Transverse colon (tissue), 4 donors: ENCODE results near the gene PKIB. TPM values are rescaled to one million over a fixed set of nuclear protein-coding genes. Genes with fewer than 3 reads are reported as not detected.

Experiments
- DNase-seq: peaks from one replicate; pipeline ENCODE4 v3.0.0-alpha.2; 2019
- H3K27ac ChIP-seq, 4 donors: fragments of 200-600 bp; sonication (generic); 2 replicates each; pipeline ENCODE4 v1.5.1; 2016 to 2018; ENCODE audit warnings: inconsistent platforms in 4 of 4
- H3K27me3 ChIP-seq: fragments of 200-600 bp; sonication (generic); 2 replicates; pipeline ENCODE4 v1.5.1; 2017; ENCODE audit warnings: inconsistent platforms
- H3K36me3 ChIP-seq, 4 donors: fragments of 200-600 bp; sonication (generic); 2 replicates each; pipeline ENCODE4 v1.5.1; 2017 to 2019; ENCODE audit warnings: inconsistent platforms in 4 of 4
- H3K4me1 ChIP-seq, 4 donors: fragments of 200-600 bp; sonication (generic); 2 replicates each; pipeline ENCODE4 v1.5.1; 2017 to 2020; ENCODE audit warnings: inconsistent platforms in 4 of 4
- H3K4me3 ChIP-seq, 4 donors: fragments of 200-600 bp; sonication (generic); 1 replicate in 1 of 4; 2 replicates in 3 of 4; pipeline versions ENCODE4 v1.5.1 to v1.6.1; 2017 to 2019; ENCODE audit warnings: inconsistent platforms in 4 of 4
- H3K9me3 ChIP-seq, 2 donors: fragments of 200-600 bp; sonication (generic); 2 replicates each; pipeline ENCODE4 v1.5.1; 2017 to 2019; ENCODE audit warnings: inconsistent platforms in 2 of 2
- EP300 ChIP-seq: sonication (generic); formaldehyde crosslinking; IDR thresholded peaks from one replicate; pipeline ENCODE4 v1.6.1; 2017; ENCODE audit warnings: antibody characterized with exemption, low read depth
- POLR2A ChIP-seq: fragments of 450-650 bp; IDR thresholded peaks from one replicate; pipeline ENCODE4 v1.6.1; 2016; ENCODE audit warnings: antibody characterized with exemption, mild to moderate bottlenecking, moderate library complexity
- POLR2AphosphoS5 ChIP-seq, 3 donors: sonication (generic); formaldehyde crosslinking; IDR thresholded peaks; one replicate each; pipeline ENCODE4 v1.6.1; 2016; ENCODE audit warnings: antibody characterized with exemption in 3 of 3
- WGBS, 2 donors: methylation state at CpG; one replicate each; pipeline ENCODE4 v1.1.5; 2018; ENCODE audit warnings: low coverage in 1 of 2; 5-methylcytosine and 5-hydroxymethylcytosine counted together
- in situ Hi-C, 4 donors: fragments of 200-750 bp; cut with MboI; loops; one replicate each; pipeline versions ENCODE4 v1.15.0 to v1.15.1; 2017; ENCODE audit warnings: low sequenced_read_pairs in 3 of 4, low pct_ligation_motif_present in 1 of 4, low pct_unique_long_range_greater_than_20kb in 1 of 4
- intact Hi-C: fragments of 100-400 bp; cut with DNase I; formaldehyde crosslinking; loops from one replicate; pipeline ENCODE4 v1.15.1; 2023; ENCODE audit warnings: low total_unique reads
- total RNA-seq, 4 donors: library from RNA; depleted of rRNA; stranded (reverse); fragments of >200 nt; gene quantifications; one replicate each; pipeline ENCODE4 v1.1.0, GENCODE V29; 2016
- TF ChIP-seq, protein P1 (sequence below), 5 experiments: fragments of 200-600 bp in 3 of 5; fragments of 450-650 bp in 2 of 5; sonication (generic) in 3 of 5; IDR thresholded peaks; 1 replicate in 2 of 5; 2 replicates in 3 of 5; pipeline ENCODE4 v1.5.1; 2016 to 2017; ENCODE audit warnings: antibody characterized with exemption in 5 of 5, inconsistent platforms in 3 of 5, mild to moderate bottlenecking in 2 of 5, moderate library complexity in 1 of 5

PKIB gene
- total RNA-seq, 4 donors from 2014 or later, result 45.2 to 163 (median 96.1) TPM

GRCh38 chr6:122615409-122615808 is 5.2 kb downstream of the PKIB start:
- intact Hi-C loops, result no loop called here
- no peak overlapping the region for H3K4me3 ChIP-seq
- no peaks in the 10 kb centered on the region for H3K36me3 ChIP-seq
- peaks cover 19% of the 10 kb centered on the region for H3K27me3 ChIP-seq
- no peak for TF ChIP-seq POLR2AphosphoS5 (IDR thresholded peaks at IDR 0.05)
- TF ChIP-seq, protein P1, sequence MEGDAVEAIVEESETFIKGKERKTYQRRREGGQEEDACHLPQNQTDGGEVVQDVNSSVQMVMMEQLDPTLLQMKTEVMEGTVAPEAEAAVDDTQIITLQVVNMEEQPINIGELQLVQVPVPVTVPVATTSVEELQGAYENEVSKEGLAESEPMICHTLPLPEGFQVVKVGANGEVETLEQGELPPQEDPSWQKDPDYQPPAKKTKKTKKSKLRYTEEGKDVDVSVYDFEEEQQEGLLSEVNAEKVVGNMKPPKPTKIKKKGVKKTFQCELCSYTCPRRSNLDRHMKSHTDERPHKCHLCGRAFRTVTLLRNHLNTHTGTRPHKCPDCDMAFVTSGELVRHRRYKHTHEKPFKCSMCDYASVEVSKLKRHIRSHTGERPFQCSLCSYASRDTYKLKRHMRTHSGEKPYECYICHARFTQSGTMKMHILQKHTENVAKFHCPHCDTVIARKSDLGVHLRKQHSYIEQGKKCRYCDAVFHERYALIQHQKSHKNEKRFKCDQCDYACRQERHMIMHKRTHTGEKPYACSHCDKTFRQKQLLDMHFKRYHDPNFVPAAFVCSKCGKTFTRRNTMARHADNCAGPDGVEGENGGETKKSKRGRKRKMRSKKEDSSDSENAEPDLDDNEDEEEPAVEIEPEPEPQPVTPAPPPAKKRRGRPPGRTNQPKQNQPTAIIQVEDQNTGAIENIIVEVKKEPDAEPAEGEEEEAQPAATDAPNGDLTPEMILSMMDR (IDR thresholded peaks at IDR 0.05), result no peak
- no peak for TF ChIP-seq POLR2A
- no peak for TF ChIP-seq EP300
- no peak for DNase-seq
- in situ Hi-C loops, result no loop called here
- no peaks in the 10 kb centered on the region for H3K9me3 ChIP-seq
- WGBS, 2 donors, result 80 to 100% methylated on average over 2 of the region's 2 CpGs
- peaks cover 0 to 16% (median 3%) of the 10 kb centered on the region in 4 donors for H3K4me1 ChIP-seq
- no peak overlapping the region for H3K27ac ChIP-seq

- no peak overlapping the region for H3K4me3 ChIP-seq
- peaks cover 0 to 1% (median 0%) of the 10 kb centered on the region in 4 donors for H3K4me1 ChIP-seq
- no peaks in the 10 kb centered on the region for H3K36me3 ChIP-seq
- 73 to 82% methylated on average over 2 to 3 of the region's 3 CpGs for WGBS, 2 donors
- DNase-seq, result no peak
- TF ChIP-seq EP300 (no peak), POLR2A (no peak), POLR2AphosphoS5 (IDR thresholded peaks at IDR 0.05) (no peak)
- TF ChIP-seq, protein P1 (IDR thresholded peaks at IDR 0.05), result no peak
- intact Hi-C loops, result no loop called here
- H3K9me3 ChIP-seq, result no peaks in the 10 kb centered on the region
- peaks cover 10% of the 10 kb centered on the region for H3K27me3 ChIP-seq
- in situ Hi-C loops, result no loop called here
- H3K27ac ChIP-seq, result no peak overlapping the region
Measured at GRCh38 chr6:122616877-122617276, 6.7 kb downstream of the PKIB start.

- in situ Hi-C loops, result no loop called here
- no peaks in the 10 kb centered on the region for H3K36me3 ChIP-seq
- intact Hi-C loops, result no loop called here
- no peaks in the 10 kb centered on the region for H3K4me1 ChIP-seq
- no peaks in the 10 kb centered on the region for H3K27me3 ChIP-seq
- H3K9me3 ChIP-seq, result no peaks in the 10 kb centered on the region
- 82% methylated on average over 2 of the region's 2 CpGs; no CpG with 5 or more reads in 1 of the 2 donors for WGBS, 2 donors
- no peak overlapping the region for H3K4me3 ChIP-seq
- DNase-seq, result no peak
- H3K27ac ChIP-seq, result no peak overlapping the region
- TF ChIP-seq POLR2A (no peak), EP300 (no peak), POLR2AphosphoS5 (IDR thresholded peaks at IDR 0.05) (no peak)
- TF ChIP-seq, protein P1 (IDR thresholded peaks at IDR 0.05), result no peak
Measured at GRCh38 chr6:122619309-122619708, 9.1 kb downstream of the PKIB start.

DNA sequence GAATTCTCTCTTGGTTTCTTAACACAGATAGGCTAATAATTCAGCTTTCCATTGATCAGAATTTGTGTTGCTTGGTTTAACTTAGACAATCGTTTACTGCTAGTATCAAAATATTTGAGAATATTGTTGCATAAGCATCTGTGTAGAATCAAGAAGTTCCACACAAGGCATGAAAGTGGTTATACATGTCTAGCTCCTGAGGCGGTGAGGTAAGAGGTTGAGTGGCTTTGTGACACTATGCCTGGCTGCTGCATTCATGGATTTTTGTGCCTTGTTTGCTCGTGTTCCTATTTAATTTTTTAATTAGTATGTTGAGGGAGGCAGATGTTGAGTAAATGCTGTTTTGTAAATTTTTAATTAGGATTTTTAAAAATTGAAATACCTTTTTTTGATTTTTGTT is 10.2 kb downstream of the PKIB start:
- H3K36me3 ChIP-seq, result no peaks in the 10 kb centered on the region
- no peak overlapping the region for H3K27ac ChIP-seq
- H3K9me3 ChIP-seq, result no peaks in the 10 kb centered on the region
- WGBS, 2 donors, result 78 to 86% methylated on average over 3 of the region's 3 CpGs
- H3K4me1 ChIP-seq, result no peaks in the 10 kb centered on the region
- no peak overlapping the region for H3K4me3 ChIP-seq
- no peak for DNase-seq
- intact Hi-C loops (no loop called here), in situ Hi-C loops (no loop called here)
- TF ChIP-seq EP300, result no peak
- TF ChIP-seq, protein P1 (IDR thresholded peaks at IDR 0.05), result no peak
- TF ChIP-seq POLR2A, result no peak
- no peak for TF ChIP-seq POLR2AphosphoS5 (IDR thresholded peaks at IDR 0.05)
- no peaks in the 10 kb centered on the region for H3K27me3 ChIP-seq
